Retinal pigment epithelial cell (primary cell): ENCODE measurements around the gene CCP110.

ENCODE experiments used
- DNase-seq: peaks from one replicate; pipeline ENCODE4 v3.0.0-alpha.2; 2010; ENCODE audit warnings: low read depth
- H3K4me3 ChIP-seq: 2 replicates; pipeline ENCODE4 v1.5.1; 2011; ENCODE audit warnings: mild to moderate bottlenecking, low read length, control low read depth, moderate library complexity
- TF ChIP-seq, protein P1 (sequence below): conservative IDR thresholded peaks from 2 replicates; pipeline ENCODE4 v1.5.1; 2011; ENCODE audit warnings: low read depth, low read length, control low read depth, inconsistent platforms

CCP110 gene

GRCh38 chr16:19583665-19584300 lies 60.0 kb downstream of the CCP110 start:
- TF ChIP-seq, protein P1, sequence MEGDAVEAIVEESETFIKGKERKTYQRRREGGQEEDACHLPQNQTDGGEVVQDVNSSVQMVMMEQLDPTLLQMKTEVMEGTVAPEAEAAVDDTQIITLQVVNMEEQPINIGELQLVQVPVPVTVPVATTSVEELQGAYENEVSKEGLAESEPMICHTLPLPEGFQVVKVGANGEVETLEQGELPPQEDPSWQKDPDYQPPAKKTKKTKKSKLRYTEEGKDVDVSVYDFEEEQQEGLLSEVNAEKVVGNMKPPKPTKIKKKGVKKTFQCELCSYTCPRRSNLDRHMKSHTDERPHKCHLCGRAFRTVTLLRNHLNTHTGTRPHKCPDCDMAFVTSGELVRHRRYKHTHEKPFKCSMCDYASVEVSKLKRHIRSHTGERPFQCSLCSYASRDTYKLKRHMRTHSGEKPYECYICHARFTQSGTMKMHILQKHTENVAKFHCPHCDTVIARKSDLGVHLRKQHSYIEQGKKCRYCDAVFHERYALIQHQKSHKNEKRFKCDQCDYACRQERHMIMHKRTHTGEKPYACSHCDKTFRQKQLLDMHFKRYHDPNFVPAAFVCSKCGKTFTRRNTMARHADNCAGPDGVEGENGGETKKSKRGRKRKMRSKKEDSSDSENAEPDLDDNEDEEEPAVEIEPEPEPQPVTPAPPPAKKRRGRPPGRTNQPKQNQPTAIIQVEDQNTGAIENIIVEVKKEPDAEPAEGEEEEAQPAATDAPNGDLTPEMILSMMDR = peak; percentile 99
- no peak overlapping the region for H3K4me3 ChIP-seq
- no peak for DNase-seq

GRCh38 chr16:19588661-19589060 lies 64.9 kb downstream of the CCP110 start:
- TF ChIP-seq, protein P1 = no peak
- DNase-seq = no peak
- H3K4me3 ChIP-seq = no peak overlapping the region

- H3K4me3 ChIP-seq = no peak overlapping the region
- TF ChIP-seq, protein P1 = no peak
- no peak for DNase-seq
Measured at GRCh38 chr16:19589106-19589505, 65.4 kb downstream of the CCP110 start.

DNA sequence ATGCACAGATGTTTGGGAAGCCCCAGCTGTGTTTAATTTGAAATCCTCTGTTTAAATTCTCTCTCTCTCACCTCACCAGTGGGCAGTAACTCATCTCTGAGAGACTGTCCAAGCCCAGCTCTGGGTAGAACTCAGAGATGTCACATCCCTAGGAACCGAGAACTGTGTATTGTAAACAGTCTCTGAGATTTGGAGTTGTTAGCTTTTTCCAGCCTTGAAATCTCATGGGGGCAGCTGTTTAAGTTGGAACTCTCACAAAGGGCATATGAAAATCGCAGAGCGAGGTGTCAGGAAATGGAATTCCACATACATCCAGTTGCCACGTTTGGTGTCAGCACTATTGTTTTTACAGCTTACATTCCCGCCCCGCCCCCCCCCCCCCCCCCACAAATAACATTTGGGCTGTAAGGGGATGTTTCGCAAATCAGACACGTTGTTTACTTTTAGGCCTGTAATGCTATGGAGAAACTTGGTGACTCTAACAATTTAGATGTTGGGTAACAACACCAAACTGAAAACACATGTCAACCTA lies 66.1 kb downstream of the CCP110 start:
- H3K4me3 ChIP-seq = no peak overlapping the region
- TF ChIP-seq, protein P1 = no peak
- no peak for DNase-seq

GRCh38 chr16:19595043-19595767 lies 71.5 kb downstream of the CCP110 start:
- no peak overlapping the region for H3K4me3 ChIP-seq
- TF ChIP-seq, protein P1 = no peak
- DNase-seq = peak; percentile 97

GRCh38 chr16:19598805-19599510 lies 75.2 kb downstream of the CCP110 start:
- TF ChIP-seq, protein P1 = no peak
- H3K4me3 ChIP-seq = no peak overlapping the region
- no peak for DNase-seq
